Activated CD4-positive, alpha-beta memory T cell treated with anti-CD3 and anti-CD28 coated beads for 36 hours (primary cell): ENCODE results near the gene HIPK3. TPM values are rescaled to one million over a fixed set of nuclear protein-coding genes. Genes with fewer than 3 reads are reported as not detected.
A peak's percentile ranks its signal among the peaks of the same experiment; 100 is the strongest.

Experiments
- CTCF ChIA-PET: fragments of 350-600 bp; sonication (Branson Sonifier 250); formaldehyde crosslinking; loops from one replicate; lab custom pipeline; 2021; ENCODE audit warnings: antibody characterized with exemption, inconsistent platforms; lab: Charles Lee
- POLR2A ChIA-PET: fragments of 350-600 bp; sonication (Branson Sonifier 250); formaldehyde crosslinking; loops from one replicate; lab custom pipeline; 2021; ENCODE audit warnings: antibody characterized with exemption; lab: Charles Lee
- DNase-seq: peaks from one replicate; pipeline ENCODE4 v3.0.0-alpha.2; 2020
- H3K27ac Mint-ChIP-seq: one replicate; pipeline ENCODE4 v1.8.0; 2021; ENCODE audit warnings: mixed read lengths
- H3K27me3 Mint-ChIP-seq: one replicate; pipeline ENCODE4 v1.8.0; 2021; ENCODE audit warnings: mixed read lengths
- H3K36me3 Mint-ChIP-seq: one replicate; pipeline ENCODE4 v1.8.0; 2021; ENCODE audit warnings: mixed read lengths
- H3K4me1 Mint-ChIP-seq: one replicate; pipeline ENCODE4 v1.8.0; 2021; ENCODE audit warnings: low read depth, mixed read lengths
- H3K4me3 Mint-ChIP-seq: one replicate; pipeline ENCODE4 v1.8.0; 2021; ENCODE audit warnings: mild to moderate bottlenecking, mixed read lengths
- H3K9me3 Mint-ChIP-seq: one replicate; pipeline ENCODE4 v1.8.0; 2021; ENCODE audit warnings: mixed read lengths
- intact Hi-C: fragments of 100-400 bp; cut with micrococcal nuclease; formaldehyde crosslinking; loops from one replicate; pipeline ENCODE4 v1.15.1; 2023
- total RNA-seq, 2 experiments: library from RNA; stranded (reverse); gene quantifications; one replicate each; pipeline ENCODE4 v1.2.3, GENCODE V29; 2021

HIPK3 gene
- total RNA-seq, 2 experiments from 2014 or later, result 35.4 TPM

GRCh38 chr11:33373636-33374035 is 116.5 kb downstream of the HIPK3 start:
- Mint-ChIP-seq H3K27ac (no peak overlapping the region), H3K4me1 (no peaks in the 10 kb centered on the region), H3K27me3 (peaks cover 39% of the 10 kb centered on the region), H3K9me3 (no peaks in the 10 kb centered on the region), H3K36me3 (no peaks in the 10 kb centered on the region), H3K4me3 (no peak overlapping the region)
- intact Hi-C loops, result no loop called here
- ChIA-PET CTCF (interaction anchor here (2.0 kb wide), 1 partner anchor 10 kb away, joined by 5 read pairs; no protein-coding TSS in a partner anchor), POLR2A (no interaction called here)
- no peak for DNase-seq

- CTCF ChIA-PET, result no interaction called here
- Mint-ChIP-seq H3K9me3 (no peaks in the 10 kb centered on the region), H3K4me1 (no peaks in the 10 kb centered on the region), H3K27ac (no peak overlapping the region), H3K4me3 (peak overlapping the region; percentile 25), H3K27me3 (peaks cover 46% of the 10 kb centered on the region), H3K36me3 (no peaks in the 10 kb centered on the region)
- POLR2A ChIA-PET, result no interaction called here
- DNase-seq, result no peak
- intact Hi-C loops, result no loop called here
Observed at GRCh38 chr11:33375236-33375635, 118.1 kb downstream of the HIPK3 start.

DNA sequence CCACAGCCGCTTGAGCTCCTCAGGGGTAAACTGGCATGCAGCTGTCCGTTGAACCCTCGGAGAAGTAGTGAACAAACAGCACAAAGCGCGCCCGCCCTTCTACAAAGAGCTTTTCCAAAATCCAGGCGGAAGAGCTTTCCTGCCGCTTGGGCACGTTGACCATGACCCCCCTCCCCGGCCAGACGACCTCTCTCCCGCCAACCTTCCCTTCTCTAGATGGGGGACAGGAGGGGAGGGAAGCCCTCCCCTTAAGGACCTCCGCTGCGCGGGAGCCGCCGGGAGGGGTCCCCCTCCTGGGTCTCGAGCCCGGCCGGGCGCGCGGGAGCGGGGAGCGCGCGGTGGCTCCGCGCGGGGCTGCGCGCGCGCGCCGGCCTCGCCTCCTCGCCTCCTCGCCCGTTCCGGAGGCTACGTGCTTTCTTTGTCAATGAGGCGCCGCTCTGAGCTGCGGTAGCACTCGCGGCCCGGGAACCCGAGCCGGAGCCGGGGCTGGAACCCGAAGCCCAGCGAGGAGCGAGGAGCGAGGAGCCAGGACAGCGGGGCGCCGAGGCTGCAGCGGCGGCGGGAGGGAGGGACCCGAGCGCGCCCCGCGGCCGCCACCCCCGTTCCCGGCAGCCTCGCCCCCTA is 118.6 kb downstream of the HIPK3 start, which contains the start of gene KIAA1549L:
Gene KIAA1549L, plus strand, starts transcription at position 421 of the 624 bp plus-strand sequence.
- no peak for DNase-seq
- H3K9me3 Mint-ChIP-seq, result no peaks in the 10 kb centered on the region
- no peaks in the 10 kb centered on the region for H3K36me3 Mint-ChIP-seq
- H3K27me3 Mint-ChIP-seq, result peaks cover 46% of the 10 kb centered on the region
- H3K27ac Mint-ChIP-seq, result no peak within 1 kb of the TSS
- intact Hi-C loops, result no loop called here
- no peaks in the 10 kb centered on the region for H3K4me1 Mint-ChIP-seq
- CTCF ChIA-PET, result no interaction called here
- peak within 1 kb of the TSS; percentile 25 for H3K4me3 Mint-ChIP-seq
- POLR2A ChIA-PET, result no interaction called here

GRCh38 chr11:33376331-33377310 is 119.4 kb downstream of the HIPK3 start:
- Mint-ChIP-seq H3K9me3 (no peaks in the 10 kb centered on the region), H3K4me3 (no peak overlapping the region), H3K27me3 (peaks cover 46% of the 10 kb centered on the region), H3K27ac (no peak overlapping the region), H3K36me3 (no peaks in the 10 kb centered on the region), H3K4me1 (no peaks in the 10 kb centered on the region)
- ChIA-PET CTCF (no interaction called here), POLR2A (no interaction called here)
- DNase-seq, result no peak
- intact Hi-C loops, result no loop called here

- Mint-ChIP-seq H3K4me3 (no peak overlapping the region), H3K36me3 (no peaks in the 10 kb centered on the region), H3K9me3 (no peaks in the 10 kb centered on the region), H3K27ac (no peak overlapping the region), H3K27me3 (peaks cover 44% of the 10 kb centered on the region), H3K4me1 (no peaks in the 10 kb centered on the region)
- ChIA-PET CTCF (no interaction called here), POLR2A (no interaction called here)
- no peak for DNase-seq
- intact Hi-C loops, result no loop called here
Observed at GRCh38 chr11:33377412-33378370, 120.5 kb downstream of the HIPK3 start.

DNA sequence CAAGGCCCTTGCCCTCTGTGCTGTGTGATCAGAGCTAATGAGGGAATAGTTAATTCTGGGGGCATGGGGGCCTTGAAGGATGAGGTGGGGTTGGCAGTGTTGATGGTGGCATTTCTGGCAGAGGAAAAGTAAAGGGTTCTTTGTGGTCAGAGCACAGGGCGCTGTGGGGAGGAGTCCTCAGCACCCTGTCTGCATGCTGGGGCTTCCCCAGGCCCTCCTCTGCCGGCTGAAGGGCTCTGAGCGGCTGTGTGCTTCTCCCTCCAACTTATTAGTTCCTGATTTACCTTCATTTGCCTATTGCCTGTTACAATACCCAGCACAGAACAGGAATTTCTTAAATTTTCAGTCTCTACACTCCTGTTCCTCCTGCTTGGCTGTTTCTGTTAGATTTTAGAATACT is 122.8 kb downstream of the HIPK3 start:
- Mint-ChIP-seq H3K9me3 (no peaks in the 10 kb centered on the region), H3K27ac (no peak overlapping the region), H3K4me3 (no peak overlapping the region), H3K27me3 (peaks cover 28% of the 10 kb centered on the region), H3K36me3 (no peaks in the 10 kb centered on the region), H3K4me1 (no peaks in the 10 kb centered on the region)
- no peak for DNase-seq
- CTCF ChIA-PET, result no interaction called here
- intact Hi-C loops, result no loop called here
- POLR2A ChIA-PET, result no interaction called here

GRCh38 chr11:33383075-33383919 is 126.1 kb downstream of the HIPK3 start:
- Mint-ChIP-seq H3K36me3 (no peaks in the 10 kb centered on the region), H3K9me3 (peaks cover 3% of the 10 kb centered on the region), H3K27me3 (peaks cover 15% of the 10 kb centered on the region), H3K4me3 (no peak overlapping the region), H3K27ac (no peak overlapping the region), H3K4me1 (no peaks in the 10 kb centered on the region)
- ChIA-PET CTCF (no interaction called here), POLR2A (interaction anchor here (0.6 kb wide), 1 partner anchor 325 kb away, joined by 3 read pairs; no protein-coding TSS in a partner anchor)
- DNase-seq, result no peak
- intact Hi-C loops, result no loop called here

DNA sequence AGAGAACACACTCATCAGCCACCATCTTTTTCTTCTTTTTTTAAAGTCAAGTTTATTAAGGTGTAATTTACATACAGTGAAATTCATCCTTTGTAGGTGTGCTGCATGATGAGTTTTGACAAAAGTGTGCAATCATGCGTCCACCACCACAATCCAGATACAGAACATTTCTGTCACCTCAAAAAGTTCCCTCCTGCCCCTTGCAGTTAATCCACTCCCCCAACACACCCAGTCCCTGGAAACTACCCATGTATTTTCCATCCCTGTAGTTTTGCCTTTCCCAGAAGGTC is 126.7 kb downstream of the HIPK3 start:
- intact Hi-C loops, result no loop called here
- H3K36me3 Mint-ChIP-seq, result no peaks in the 10 kb centered on the region
- peaks cover 3% of the 10 kb centered on the region for H3K9me3 Mint-ChIP-seq
- CTCF ChIA-PET, result no interaction called here
- no peak overlapping the region for H3K27ac Mint-ChIP-seq
- no peak overlapping the region for H3K4me3 Mint-ChIP-seq
- H3K27me3 Mint-ChIP-seq, result peaks cover 10% of the 10 kb centered on the region
- POLR2A ChIA-PET, result no interaction called here
- DNase-seq, result no peak
- no peaks in the 10 kb centered on the region for H3K4me1 Mint-ChIP-seq

DNA sequence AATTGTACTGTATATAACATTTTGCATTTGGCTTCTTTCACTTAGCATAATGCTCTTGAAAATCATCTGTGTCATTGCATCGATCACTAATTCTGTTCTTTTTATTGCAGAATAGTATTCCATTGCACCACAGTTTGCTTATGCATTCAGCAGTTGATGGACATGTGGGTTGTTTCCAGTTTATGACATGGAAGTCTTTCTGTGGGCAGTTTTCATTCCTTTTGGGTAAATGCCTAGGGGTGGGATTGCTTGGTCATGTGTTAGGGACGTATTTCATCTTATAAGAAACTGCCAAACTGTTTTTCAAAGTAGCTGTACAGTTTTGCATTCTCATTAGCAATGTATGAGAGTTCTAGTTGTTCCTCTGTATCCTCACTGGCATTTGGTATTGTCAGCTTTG is 127.0 kb downstream of the HIPK3 start:
- no peaks in the 10 kb centered on the region for H3K36me3 Mint-ChIP-seq

DNA sequence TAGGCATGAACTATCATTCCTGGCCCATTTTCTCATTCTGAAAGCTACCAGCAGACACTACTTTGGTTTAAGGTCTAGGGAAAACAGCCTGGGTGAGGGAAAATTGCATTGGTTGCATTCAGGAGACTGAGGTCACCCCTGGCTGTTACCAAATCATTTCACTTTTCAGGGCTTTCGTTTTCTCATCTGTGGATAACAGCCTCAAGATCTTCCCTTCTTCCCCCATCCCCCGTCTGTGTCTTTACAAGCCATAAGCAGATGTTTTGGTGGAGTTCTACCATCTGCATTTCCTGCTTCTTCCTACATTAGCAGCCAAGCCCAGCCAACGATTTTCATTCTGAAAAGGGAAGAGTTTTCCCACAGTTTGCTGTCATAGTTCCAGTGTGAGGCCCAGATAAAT is 130.4 kb downstream of the HIPK3 start:
- no peaks in the 10 kb centered on the region for H3K4me1 Mint-ChIP-seq
- POLR2A ChIA-PET, result no interaction called here

More for the DNA sequence above, 127.0 kb downstream of the HIPK3 start:
- no peak overlapping the region for H3K4me3 Mint-ChIP-seq
- intact Hi-C loops, result no loop called here
- ChIA-PET POLR2A (no interaction called here), CTCF (no interaction called here)
- DNase-seq, result no peak
- H3K9me3 Mint-ChIP-seq, result peaks cover 3% of the 10 kb centered on the region
- peaks cover 9% of the 10 kb centered on the region for H3K27me3 Mint-ChIP-seq
- no peaks in the 10 kb centered on the region for H3K4me1 Mint-ChIP-seq
- H3K27ac Mint-ChIP-seq, result no peak overlapping the region

DNA sequence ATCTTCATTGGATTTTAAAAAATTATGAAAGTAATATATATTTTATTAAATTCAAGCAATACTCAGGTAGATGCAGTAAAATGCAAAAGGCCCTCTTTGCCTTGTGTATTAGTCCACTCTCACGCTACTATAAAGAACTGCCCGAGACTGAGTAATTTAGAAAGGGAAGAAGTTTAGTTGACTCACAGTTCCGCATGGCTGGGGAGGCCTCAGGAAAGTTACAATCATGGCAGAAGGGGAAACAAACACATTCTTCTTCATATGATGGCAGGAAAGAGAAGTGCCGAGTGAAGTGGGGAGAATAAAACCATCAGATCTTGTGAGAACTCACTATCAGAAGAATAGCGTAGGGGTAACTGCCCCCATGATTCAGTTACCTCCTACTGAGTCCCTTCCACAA is 130.8 kb downstream of the HIPK3 start:
- POLR2A ChIA-PET, result no interaction called here

More for the DNA sequence above, 130.4 kb downstream of the HIPK3 start:
- intact Hi-C loops, result no loop called here
- CTCF ChIA-PET, result no interaction called here
- H3K4me3 Mint-ChIP-seq, result no peak overlapping the region
- no peak overlapping the region for H3K27ac Mint-ChIP-seq
- H3K36me3 Mint-ChIP-seq, result no peaks in the 10 kb centered on the region
- H3K9me3 Mint-ChIP-seq, result peaks cover 3% of the 10 kb centered on the region
- H3K27me3 Mint-ChIP-seq, result peaks cover 4% of the 10 kb centered on the region
- no peak for DNase-seq

More for the DNA sequence above, 130.8 kb downstream of the HIPK3 start:
- Mint-ChIP-seq H3K36me3 (no peaks in the 10 kb centered on the region), H3K27ac (no peak overlapping the region), H3K4me3 (no peak overlapping the region), H3K9me3 (peaks cover 3% of the 10 kb centered on the region), H3K4me1 (no peaks in the 10 kb centered on the region), H3K27me3 (peaks cover 4% of the 10 kb centered on the region)
- no peak for DNase-seq
- intact Hi-C loops, result no loop called here
- CTCF ChIA-PET, result no interaction called here
